HG03442 (cell line): Measurements from ENCODE around the gene RAC2.
"Not testable (repeated sequence)": the region's sequence is repeated elsewhere in the genome, so short reads cannot be mapped to it uniquely, and the experiment has no call there.

Experiments
- ATAC-seq: cut with Tn5 transposase; IDR thresholded peaks from one replicate; pipeline ENCODE4 v1.9.1; 2021; ENCODE audit warnings: mild to moderate bottlenecking, moderate library complexity; ENCODE audit not compliant: unreplicated experiment

The RAC2 gene

DNA sequence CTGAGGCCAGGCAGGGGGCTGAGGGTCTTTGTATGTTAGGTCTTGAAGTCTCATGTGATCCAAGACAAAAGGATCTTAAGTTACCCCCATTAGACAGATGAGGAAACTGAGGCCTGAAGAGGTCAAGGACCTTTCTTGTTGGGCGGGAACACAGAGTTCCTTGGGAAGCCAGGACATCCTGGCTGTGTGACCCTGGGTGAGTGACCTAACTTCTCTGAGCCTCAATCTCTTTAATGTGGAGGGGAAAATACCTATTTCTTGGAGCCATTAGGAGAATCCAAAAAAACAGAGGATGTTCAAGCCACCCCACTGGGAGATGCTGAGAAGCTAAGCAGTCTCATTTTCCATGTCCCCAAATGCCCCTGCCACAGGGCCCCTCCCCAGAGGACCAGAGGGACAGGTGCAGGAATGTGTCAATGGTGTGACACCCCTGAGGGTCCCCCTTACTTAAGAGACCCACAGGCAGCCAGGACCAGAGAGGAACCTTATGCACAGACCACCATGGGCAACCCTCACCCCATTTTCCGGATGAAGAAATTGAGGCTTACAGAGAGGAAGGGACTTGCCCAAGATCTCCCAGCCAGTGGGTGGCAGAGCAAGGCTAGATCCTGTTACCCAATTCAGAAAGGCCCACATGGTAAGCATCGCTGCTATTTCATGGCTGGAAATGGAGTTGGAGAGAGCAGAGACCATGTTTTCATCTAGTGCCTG is 8.0 kb downstream of the RAC2 start:
- no peak for ATAC-seq

DNA sequence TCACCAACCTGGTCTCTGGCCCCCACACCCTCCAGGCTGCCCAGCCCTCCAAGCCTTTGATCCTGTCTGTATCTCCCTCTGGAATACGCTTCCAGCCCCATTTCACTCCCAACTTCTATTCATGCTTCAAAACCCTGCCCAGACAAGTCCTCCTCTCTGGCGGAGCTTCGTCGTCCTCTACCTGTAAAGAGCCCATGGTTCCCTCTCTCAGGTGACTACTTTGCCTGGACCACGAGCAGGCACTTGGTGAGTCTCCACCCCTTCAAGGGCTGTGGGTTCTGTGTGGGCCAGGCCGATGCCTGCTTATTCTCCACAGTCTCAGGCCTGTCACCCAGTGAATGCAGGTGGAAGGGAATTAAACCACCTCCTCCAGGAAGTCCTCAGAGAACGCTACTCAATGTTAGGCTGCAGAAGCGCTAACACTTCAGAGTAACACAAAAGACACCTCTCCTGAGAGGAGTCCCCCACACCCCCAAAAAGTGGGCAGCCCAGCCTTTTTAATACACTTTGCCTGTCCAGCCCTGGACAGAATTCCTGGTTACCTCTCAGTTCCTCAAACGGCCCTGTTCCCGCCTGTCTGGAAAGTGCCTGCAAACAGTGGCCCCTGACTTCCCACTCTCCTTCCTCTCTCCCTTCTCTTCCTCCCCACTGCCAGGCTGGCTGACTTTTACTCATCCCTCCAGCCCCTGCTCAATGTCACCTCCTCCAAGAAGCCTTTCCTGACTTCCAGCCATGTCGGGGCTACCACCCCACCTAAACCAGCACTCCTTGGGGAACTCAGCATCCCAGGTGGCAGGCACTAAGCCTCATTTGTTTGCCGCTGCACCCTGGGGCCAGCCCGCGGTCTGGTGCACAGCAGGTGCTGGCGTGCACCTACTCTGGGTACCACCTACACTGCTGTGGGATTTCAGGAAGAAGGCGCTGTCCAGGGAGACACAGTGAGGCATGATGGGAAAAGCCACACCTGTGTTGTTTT is 9.0 kb downstream of the RAC2 start:
- no peak for ATAC-seq

DNA sequence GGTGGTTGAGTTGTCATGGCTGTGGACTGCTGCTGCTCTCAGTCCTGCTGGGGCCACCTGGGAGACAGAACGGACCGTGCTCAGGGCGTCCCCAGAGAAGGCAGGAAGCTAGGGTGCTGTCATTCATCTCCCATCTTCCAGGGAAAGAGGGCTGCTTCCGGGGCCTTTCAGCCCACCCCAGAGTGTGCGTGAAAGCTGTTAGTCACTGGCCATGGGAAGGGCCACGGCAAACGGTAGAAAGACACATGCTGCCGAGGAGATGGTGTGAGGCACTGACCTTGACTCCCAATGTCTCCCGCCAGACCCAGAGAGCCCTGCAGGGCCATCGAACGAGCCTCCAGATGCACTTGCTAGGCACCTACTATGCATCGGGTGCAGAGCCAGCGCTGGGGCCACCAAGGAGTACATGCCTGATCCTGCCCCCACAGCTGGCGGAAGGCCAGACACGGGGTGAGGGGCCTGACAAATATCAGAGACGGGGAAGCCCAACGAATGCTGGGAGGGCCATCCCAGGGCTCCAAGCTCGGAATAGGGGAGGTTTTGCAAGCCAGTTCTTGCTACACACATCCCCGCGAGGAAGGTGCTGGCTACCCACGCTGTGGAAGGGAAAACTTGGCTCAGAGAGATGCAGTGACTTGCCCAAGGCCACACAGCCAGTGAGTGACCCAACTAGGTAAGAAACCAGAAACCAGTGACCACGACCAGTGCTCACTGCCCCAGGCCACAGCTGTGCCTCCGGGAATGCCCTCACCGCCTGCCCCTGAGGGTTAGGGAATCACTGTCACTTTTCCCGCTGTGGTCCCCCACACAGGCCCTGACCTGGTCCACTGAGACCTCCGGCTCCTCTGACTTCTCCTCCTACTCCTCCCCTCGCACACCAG is 10.1 kb downstream of the RAC2 start:
- no peak for ATAC-seq

DNA sequence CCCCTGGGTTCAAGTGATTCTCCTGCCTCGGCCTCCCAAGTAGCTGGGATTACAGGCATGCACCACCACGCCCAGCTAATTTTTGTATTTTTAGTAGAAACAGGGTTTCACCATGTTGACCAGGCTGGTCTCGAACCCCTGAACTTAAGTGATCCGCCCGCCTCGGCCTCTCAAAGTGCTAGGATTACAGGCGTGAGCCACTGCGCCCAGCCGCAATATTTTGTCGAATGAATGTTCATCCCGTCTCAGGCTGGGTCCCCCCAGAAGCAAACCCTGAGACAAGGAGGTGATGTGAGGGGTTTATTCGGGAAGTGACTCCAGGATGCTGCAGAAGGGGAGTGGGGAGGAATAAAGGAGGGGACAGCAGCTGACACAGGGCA is 10.7 kb downstream of the RAC2 start:
- not testable (repeated sequence) for ATAC-seq

DNA sequence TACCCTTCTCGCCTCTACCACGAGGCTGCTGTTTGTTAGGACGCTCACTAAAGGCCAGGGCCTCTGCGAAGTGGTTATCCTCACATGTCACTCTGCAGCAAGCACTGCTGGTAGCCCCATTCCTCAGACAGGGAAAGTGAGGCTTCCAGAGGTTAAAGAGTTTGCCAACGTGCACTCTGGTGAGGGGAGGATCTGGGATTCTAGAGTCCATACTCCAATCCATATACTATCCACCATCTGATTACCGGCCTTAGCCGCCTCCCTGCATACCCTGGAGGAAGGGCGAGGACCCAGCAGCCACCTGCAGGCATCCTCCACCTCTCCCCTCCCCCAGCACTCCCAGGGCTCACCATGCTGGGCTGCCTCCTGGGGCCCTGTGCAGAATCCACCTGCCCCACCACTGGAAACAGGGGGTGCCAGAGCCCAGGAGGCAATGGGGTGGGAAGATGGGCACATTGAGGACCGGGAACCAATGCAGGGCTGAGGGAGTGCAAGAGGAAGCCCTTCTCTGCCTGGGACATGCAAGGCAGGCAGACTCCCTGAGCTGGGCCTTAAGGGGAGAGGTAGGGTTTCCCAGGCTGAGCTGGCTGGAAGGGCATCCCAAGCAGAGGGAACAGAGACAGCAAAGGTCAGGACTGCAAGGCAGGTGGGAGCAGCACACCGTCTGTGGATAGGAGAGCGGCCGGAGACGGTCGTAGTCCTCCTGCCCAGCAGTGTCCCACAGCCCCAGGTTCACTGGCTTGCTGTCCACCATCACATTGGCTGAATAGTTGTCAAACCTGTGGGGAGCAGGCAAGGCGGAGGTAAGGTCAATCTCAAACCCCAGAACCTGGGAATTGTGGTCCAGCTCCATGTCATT is 11.7 kb downstream of the RAC2 start:
- ATAC-seq: no peak

GRCh38 chr22:37231406-37232139 is 12.5 kb downstream of the RAC2 start:
- ATAC-seq: no peak

DNA sequence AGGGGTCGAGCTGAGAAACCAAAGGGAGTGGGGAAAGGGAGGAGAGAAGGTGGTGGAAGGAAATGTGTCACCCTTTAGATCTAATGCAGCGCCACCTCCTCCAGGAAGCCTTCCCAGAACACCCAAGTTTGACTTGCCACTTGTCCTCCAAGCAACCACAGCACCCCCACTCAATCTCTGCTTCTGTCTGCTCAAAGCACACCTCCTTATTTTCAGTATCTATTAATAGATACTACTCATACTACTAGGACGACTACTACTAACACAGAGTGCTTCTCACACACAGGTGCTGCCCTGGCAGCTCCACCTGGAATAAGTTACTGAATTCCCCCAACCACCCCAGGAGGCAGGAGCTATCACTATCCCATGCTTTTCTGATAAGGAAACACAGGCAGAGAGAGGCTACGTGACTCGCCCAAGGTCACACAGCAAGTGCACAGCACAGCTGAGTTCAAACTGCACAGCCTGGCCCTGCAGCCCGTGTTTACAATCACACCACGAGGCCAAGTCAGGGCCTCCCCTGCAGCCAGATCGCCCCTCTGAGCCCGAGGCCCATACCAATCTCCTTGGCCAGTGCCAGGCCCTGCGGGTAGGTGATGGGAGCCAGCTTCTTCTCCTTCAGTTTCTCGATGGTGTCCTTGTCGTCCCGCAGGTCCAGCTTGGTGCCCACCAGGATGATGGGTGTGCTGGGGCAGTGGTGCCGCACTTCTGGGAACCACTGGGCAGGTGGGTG is 13.2 kb downstream of the RAC2 start:
- no peak for ATAC-seq

DNA sequence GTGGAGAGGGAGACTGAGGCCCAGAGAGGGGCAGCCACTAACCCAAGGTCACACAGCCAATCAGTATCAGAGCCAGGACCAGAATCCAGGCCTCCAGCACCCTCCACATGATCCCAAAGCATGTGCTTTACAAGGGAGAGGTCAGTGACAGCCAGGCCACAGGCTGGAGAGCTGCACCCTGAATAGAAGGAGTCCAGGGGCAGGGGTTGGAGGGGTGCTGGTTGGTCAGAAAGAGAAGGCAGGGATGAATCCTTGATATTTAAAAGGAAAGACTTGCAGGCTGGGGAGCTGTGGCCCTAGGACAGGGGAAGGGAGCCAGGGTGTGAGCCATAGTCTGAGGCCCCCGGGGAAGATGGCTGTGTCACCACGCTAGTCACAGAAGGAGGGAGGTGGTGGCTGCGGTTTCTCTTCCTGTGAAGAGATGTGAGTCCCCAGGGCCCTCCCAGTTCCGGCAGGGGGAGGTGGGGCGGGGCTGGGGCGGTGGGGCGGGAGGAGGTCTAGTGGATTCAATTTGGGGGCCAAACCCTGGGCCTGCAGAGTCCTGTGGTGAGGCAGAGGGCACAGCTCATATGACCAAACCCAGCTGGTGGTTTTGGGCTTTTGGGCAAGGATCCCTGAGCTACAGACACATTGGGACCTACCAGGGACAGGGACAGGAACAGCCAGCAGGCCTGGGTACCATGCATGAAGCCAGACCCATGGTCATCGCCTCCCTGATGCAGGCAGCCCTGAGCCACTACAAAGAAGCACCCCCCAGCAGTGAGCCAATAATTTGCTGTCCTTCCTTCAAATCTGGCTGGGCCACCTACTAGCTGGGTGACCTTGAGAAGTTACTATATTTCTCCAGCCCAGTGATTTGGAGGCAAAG is 14.0 kb downstream of the RAC2 start:
- ATAC-seq: no peak

- ATAC-seq: no peak
These were observed 14.9 kb downstream of the RAC2 start for GRCh38 chr22:37229012-37229804.

DNA sequence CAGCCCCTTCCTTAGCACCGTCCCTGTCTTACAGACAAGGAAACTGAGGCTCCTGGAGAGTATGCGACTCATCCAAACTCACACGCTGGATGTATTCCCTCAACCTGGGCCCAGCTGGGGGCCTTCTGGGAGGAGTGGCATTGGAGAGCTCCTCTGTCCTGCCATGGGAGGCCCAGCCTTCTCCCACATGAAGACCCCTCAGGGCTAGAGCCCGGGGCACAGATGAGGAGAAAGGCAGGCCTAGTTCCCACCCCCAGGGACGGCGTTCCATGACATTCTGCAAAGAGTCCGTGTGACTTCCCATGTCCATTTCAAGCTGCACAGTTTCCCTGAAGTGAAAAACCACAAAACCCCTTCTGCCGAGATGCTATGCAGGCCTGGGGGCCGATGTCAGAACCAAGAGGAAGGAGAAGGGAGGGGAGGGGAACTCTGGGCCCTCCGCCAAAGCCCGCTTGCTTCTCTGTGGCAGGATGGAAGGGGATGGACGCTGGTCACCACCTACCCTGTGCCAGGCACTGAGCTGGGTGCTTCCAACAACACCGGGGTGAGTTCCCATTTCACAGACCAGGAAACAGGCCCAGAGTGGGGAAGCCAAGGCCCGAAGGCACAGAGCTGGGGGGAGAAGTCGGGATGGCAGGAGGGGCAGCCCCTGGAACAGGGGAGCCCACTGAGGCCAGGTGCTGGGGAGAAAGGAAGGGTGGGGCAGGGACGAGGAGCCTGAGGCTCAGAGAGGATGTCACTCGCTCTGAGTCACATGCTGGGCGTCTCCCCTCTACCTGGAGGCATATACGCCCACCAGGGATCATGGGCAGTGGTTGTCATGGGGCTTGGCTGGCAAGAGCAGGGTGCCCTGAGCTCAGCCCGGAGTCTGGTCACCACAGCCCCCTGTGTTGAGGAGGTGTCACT is 15.7 kb downstream of the RAC2 start:
- ATAC-seq: no peak

DNA sequence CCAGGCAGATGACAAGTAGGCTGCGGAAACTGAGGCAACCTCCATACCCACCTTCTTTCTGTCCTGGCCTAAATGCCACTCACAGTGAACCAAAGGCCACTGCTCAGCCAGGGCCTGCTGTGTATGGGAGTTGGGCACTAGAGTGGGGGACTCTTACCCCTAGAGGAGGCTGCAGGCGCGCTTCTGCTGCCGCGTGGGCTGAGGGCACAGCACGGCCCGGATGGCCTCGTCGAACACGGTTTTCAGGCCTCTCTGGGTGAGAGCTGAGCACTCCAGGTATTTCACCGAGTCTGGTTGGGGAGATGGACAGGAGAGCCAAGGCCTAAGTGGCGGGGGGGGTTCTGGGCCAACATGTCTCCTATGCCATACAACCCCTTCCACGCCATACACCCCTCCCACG is 17.6 kb downstream of the RAC2 start:
- no peak for ATAC-seq

DNA sequence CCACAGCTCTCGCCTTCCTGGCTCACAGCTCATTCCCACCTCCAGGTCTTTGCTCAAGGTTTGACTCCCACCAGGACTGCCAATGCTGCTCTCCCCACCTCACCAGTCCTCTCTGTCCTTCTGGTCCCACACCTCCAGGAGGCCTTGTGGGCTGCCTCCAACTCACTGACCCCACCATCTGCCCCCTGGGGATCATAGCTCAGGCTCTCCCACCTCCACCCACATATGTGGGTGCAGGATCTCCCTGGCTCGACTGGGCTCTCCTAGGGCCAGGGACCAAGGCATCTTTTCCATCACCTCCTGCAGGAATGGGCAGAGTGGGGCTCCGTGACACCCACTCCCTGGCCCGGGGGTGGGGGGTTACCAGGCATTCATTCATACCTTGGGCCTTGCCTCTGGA is 18.0 kb downstream of the RAC2 start:
- ATAC-seq: no peak

DNA sequence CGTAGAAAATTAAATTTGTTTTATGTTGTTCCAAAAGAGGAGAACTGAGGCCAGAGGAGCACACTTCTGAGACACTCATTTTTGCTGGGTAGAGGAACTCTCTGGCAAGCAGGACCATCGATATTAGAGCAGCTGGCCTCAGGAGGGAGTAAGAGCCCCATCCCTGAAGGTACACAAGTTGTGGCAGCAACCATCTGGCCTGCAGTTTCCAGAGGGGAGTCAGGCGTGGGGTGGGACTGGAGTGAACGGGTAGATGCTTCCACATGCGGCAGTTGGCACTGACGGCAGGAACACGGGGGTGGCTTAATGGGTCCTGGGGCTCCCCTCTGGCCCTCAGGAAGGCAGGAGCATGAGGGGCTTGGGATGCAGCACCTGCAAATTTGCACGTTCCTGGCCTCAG is 18.6 kb downstream of the RAC2 start:
- ATAC-seq: no peak

GRCh38 chr22:37224757-37225420 is 19.2 kb downstream of the RAC2 start:
- no peak for ATAC-seq

DNA sequence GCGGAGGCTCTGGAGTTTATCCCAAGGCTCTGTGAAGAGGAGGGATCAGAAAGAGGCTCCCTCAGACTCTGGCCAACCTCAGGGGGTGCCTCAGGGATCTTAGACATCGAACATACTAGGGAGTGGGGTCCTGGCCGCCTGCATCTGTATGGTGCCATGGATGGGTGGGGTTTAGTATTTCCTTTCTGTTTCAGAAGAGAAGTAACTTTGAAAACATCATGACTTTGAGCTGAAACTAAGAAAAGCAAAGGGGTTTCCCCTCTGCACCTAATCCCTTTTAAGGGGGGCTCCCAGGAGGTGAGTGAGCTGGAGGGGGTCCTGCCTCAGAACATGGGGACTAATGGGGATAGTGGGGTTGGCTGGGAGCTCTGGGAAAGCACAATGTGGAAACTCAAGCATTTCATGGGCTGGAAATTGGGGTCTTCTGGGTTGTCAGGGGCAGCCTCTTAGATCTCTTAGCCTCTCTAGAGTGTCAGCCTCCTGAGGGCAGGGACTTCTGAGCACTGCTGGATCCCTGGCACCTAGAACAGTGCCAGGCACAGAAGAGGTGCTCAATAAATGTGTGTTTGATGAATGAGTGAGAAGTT is 20.0 kb downstream of the RAC2 start:
- no peak for ATAC-seq
